ENCODE results near the gene MCM5.

The MCM5 gene

GRCh38 chr22:35400501-35400790, 506 bp downstream of the MCM5 start:
- TF ChIP-seq CTCF (IDR thresholded peaks at IDR 0.05) = no peak
- H3K9me3 ChIP-seq = no peaks in the 10 kb centered on the region
- H3K4me3 ChIP-seq (ENCODE audit: low read depth in 1 of 2, low read length in 1 of 2) = peak overlapping the region; percentile 93 to 96
- peak overlapping the region; percentile 55 for H3K27ac ChIP-seq
- H3K36me3 ChIP-seq = peaks cover 6% of the 10 kb centered on the region
- peaks cover 13 to 30% of the 10 kb centered on the region in 2 experiments for H3K4me1 ChIP-seq (ENCODE audit: control insufficient read depth in 1 of 2, insufficient read depth in 1 of 2, low read depth in 1 of 2, low read length in 1 of 2)
- H3K27me3 ChIP-seq = no peaks in the 10 kb centered on the region

GRCh38 chr22:35401863-35402262, 1.9 kb downstream of the MCM5 start:
- H3K9me3 ChIP-seq = no peaks in the 10 kb centered on the region
- no peak overlapping the region for H3K27ac ChIP-seq
- TF ChIP-seq CTCF (IDR thresholded peaks at IDR 0.05) = no peak
- no peaks in the 10 kb centered on the region for H3K27me3 ChIP-seq
- peaks cover 15% of the 10 kb centered on the region for H3K36me3 ChIP-seq
- H3K4me3 ChIP-seq (ENCODE audit: low read depth in 1 of 2, low read length in 1 of 2) = no peak overlapping the region
- H3K4me1 ChIP-seq (ENCODE audit: control insufficient read depth in 1 of 2, insufficient read depth in 1 of 2, low read depth in 1 of 2, low read length in 1 of 2) = peaks cover 13 to 29% of the 10 kb centered on the region in 2 experiments

- no peak overlapping the region for H3K4me3 ChIP-seq (ENCODE audit: low read depth in 1 of 2, low read length in 1 of 2)
- H3K27me3 ChIP-seq = no peaks in the 10 kb centered on the region
- H3K36me3 ChIP-seq = peaks cover 20% of the 10 kb centered on the region
- H3K9me3 ChIP-seq = no peaks in the 10 kb centered on the region
- H3K4me1 ChIP-seq (ENCODE audit: control insufficient read depth in 1 of 2, insufficient read depth in 1 of 2, low read depth in 1 of 2, low read length in 1 of 2) = peaks cover 13 to 25% of the 10 kb centered on the region in 2 experiments
- no peak for TF ChIP-seq CTCF (IDR thresholded peaks at IDR 0.05)
- H3K27ac ChIP-seq = no peak overlapping the region
Observed at GRCh38 chr22:35403356-35403755, 3.4 kb downstream of the MCM5 start.

GRCh38 chr22:35404176-35404575, 4.2 kb downstream of the MCM5 start:
- no peak overlapping the region for H3K27ac ChIP-seq
- H3K27me3 ChIP-seq = no peaks in the 10 kb centered on the region
- no peak for TF ChIP-seq CTCF (IDR thresholded peaks at IDR 0.05)
- no peak overlapping the region for H3K4me3 ChIP-seq (ENCODE audit: low read depth in 1 of 2, low read length in 1 of 2)
- H3K4me1 ChIP-seq (ENCODE audit: control insufficient read depth in 1 of 2, insufficient read depth in 1 of 2, low read depth in 1 of 2, low read length in 1 of 2) = peaks cover 14 to 25% of the 10 kb centered on the region in 2 experiments
- H3K36me3 ChIP-seq = peaks cover 20% of the 10 kb centered on the region
- no peaks in the 10 kb centered on the region for H3K9me3 ChIP-seq

- no peak overlapping the region for H3K4me3 ChIP-seq (ENCODE audit: low read depth in 1 of 2, low read length in 1 of 2)
- no peak for TF ChIP-seq CTCF (IDR thresholded peaks at IDR 0.05)
- H3K27me3 ChIP-seq = no peaks in the 10 kb centered on the region
- H3K4me1 ChIP-seq (ENCODE audit: control insufficient read depth in 1 of 2, insufficient read depth in 1 of 2, low read depth in 1 of 2, low read length in 1 of 2) = peaks cover 25 to 29% of the 10 kb centered on the region in 2 experiments
- H3K36me3 ChIP-seq = peaks cover 20% of the 10 kb centered on the region
- H3K9me3 ChIP-seq = no peaks in the 10 kb centered on the region
- peak overlapping the region; percentile 94 for H3K27ac ChIP-seq
Observed at GRCh38 chr22:35406443-35406842, 6.5 kb downstream of the MCM5 start.

- H3K27me3 ChIP-seq = no peaks in the 10 kb centered on the region
- peaks cover 25 to 28% of the 10 kb centered on the region in 2 experiments for H3K4me1 ChIP-seq (ENCODE audit: control insufficient read depth in 1 of 2, insufficient read depth in 1 of 2, low read depth in 1 of 2, low read length in 1 of 2)
- no peak overlapping the region for H3K4me3 ChIP-seq (ENCODE audit: low read depth in 1 of 2, low read length in 1 of 2)
- no peak for TF ChIP-seq CTCF (IDR thresholded peaks at IDR 0.05)
- no peaks in the 10 kb centered on the region for H3K9me3 ChIP-seq
- H3K36me3 ChIP-seq = peaks cover 26% of the 10 kb centered on the region
- peak overlapping the region; percentile 94 for H3K27ac ChIP-seq
Observed at GRCh38 chr22:35407362-35407761, 7.4 kb downstream of the MCM5 start.
